Midbrain (tissue), 1 donor: ENCODE results near the gene PREX1.

Source experiments
- DNase-seq: peaks from one replicate; lab custom pipeline; 2025; lab: John Stamatoyannopoulos, UW

The PREX1 gene

DNA sequence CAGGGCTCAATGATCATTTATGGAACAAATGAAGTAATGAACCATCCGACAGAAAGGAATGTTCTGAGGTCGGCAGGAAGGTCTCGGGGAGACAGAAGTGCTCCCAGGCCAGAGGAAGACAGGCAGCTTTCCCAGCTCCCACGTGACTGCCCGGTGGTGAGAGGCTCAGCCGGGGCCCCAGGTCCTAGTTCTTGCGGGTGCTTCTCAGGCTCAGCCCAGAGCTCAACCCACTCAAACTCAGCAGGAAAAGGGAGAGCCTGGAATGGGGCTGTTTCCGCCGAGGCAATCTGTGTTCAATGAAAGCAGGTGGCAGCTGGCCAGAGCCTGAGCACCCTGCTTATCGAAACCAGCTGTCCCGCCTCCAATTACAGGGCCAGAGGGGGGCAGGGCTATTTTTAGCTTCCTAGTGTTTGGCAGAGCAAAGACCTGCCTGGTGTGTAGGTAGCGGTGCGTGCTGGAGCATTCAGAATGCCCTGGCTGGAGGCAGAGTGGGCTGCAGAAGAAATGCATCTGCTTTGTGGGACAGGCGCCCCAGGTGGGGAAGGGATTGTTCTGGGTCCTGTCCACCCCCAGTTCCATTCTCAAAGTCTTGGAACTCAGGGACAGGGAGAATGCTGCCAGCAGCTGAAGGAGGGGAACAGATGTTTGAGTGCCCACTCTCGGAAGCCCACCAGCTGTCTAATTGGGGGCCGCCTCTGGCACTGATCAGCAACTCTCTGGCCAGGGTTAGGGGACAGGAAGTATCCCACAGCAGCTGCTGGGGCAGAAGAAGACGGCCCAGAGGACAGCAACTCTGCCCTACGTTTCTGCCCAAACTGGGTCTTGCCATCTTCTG lies 145.1 kb downstream of the PREX1 start:
- peak; percentile 67 for DNase-seq

DNA sequence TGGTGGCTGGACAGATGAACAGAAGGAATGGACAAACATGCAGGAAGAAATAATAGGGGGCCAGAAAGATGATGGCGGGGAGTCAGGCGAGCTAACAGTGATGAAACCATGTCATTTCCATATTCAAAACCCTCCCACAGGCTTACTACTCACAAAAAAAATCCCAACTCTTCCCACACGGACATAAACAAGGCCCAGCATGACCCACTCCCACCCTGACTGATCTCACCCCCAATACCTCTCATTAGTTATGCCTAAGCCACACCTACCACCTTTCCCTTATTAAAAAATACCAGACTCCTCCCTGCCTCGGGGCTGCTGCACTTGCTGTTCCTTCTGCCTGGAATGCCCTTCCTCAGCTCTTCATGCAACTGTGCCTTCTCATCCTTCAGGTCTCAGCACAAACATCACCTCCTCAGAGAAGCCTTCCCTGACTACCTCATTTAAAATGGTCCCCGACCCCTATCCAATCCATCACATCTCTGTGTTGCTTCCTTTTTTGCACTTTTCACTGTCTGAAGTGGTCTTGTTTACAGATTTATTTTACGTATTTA lies 145.8 kb downstream of the PREX1 start:
- no peak for DNase-seq

DNA sequence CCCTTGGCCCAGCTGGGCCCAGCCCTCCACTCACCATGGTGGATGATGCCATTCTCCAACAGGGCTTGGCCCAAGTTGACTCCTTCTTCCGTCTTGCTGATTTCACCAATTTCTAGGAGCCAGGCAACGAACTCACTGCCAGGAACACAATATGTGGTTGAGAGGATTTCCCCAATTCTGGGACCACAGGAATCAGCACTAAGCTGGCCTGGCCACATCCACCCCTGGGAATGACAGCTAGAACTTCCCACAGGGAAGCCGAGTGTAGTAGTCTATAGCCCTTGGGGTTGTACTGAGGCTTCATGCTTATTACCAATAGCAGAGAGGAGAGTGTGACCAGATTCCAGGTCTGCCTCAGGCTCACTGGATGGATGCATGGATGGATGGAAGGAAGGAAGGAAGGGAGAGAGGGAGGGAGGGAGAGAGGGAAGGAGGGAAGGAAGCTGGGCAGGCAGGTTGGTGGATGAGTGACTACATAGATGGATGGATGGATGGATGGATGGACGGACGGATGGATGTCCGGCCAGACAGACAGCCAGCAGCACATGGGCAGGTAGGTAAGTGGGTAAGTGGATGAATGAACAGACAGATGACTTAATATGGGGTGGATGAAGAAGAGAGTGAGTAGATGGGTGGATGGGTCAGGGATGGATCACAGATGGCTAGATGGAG lies 146.5 kb downstream of the PREX1 start:
- DNase-seq: no peak

DNA sequence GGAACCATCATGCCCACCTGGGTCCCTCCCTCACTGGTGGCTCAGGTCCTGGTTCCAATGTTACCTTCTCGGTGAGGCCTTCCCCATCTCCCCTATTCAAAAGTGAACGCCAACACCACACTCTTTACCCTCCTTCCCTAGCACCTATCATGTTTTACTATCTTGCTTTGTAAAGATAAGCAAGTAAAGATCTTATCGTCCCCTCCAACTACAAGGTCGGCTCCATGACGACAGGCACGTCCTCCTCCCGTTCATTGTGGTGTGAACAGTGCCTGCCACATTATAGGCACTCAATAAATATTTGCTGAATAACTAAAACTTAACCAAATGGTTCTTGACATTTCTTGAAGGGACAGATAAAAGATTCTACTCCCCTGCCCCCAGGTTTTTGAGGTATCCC lies 147.1 kb downstream of the PREX1 start:
- DNase-seq: no peak

DNA sequence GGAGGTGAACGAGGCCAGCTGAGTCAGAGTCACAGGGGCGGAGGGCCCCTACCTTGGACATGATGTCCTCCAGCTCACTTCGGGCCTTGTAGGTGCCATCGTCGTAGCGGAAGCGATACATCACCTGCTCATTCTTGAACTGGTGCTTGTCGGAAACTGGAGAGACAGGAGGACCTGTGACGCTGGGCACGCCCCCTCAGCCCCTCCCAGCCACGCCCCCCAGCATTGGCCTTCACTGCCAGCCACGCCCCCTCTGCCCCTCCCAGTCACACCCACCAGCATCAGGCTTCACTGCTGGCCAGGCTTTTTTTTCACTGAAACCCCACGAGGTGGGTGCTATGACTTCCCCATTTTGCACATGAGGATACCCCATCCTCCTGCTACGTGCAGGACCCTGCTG lies 148.2 kb downstream of the PREX1 start:
- no peak for DNase-seq

DNA sequence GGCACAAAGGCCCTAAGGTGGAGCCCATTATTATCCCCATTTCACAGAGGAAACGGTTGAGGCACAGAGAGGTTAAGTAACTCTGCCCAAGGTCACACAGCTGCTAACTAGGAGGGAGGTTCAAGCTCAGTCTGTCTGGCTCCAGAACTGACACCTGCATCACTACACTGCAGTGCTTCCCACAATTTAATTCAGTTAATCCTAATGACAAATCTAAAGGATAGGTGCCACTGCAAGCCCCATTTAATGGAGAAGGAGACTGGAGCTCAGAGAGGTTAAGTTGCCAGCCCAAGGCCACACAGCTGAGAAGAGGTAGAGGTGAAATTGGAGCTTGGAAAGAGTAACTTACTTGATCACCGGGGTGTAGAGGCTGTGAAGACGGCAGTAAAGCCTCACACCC lies 148.8 kb downstream of the PREX1 start:
- DNase-seq: no peak

DNA sequence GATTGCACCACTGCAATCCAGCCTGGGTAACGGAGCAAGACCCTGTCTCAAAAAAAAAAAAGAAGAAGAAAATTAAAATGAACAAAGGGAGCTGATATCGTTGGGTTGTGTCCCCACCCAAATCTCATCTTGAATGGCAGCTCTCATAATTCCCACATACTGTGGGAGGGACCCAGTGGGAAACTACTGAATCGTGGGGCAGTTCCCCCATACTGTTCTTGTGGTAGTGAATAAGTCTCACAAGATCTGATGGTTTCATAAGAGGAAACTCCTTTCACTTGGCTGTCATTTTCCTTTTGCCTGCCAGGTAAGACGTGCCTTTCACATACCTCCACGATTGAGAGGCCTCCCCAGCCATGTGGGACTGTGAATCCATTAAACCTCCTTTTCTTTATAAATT lies 149.4 kb downstream of the PREX1 start:
- DNase-seq: no peak

DNA sequence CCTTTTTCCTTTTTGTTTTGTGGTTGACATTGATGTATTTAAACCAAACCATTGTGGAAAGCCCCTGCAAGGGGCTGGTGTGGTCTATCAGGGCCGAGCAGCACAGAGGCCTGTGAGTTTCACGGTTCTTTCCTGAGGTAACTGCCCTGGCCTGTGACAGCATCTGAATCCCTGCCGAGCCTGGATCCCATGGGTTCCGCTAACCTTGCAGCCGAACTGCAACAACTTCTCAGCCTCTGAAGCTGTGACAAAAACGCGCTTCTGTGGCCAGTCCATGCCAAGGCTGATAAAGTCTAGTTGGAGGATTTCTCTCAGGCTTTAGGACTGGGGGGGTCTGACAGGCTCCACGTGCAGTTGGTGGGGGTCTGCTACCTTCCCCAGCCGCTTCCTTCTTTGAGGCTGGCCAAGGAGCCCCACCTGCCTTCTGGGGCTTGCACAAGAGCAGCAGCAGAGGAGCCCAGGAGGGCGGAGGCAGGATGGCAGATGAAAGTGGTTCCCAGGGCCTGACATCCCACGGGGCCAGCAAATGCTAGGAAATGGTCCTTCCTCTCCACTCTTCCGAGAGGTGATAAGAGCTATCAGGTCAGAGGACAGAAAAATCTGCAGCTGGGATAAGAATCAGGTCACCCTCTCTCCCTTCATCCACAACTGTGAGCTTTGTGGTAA lies 150.9 kb downstream of the PREX1 start:
- DNase-seq: no peak

DNA sequence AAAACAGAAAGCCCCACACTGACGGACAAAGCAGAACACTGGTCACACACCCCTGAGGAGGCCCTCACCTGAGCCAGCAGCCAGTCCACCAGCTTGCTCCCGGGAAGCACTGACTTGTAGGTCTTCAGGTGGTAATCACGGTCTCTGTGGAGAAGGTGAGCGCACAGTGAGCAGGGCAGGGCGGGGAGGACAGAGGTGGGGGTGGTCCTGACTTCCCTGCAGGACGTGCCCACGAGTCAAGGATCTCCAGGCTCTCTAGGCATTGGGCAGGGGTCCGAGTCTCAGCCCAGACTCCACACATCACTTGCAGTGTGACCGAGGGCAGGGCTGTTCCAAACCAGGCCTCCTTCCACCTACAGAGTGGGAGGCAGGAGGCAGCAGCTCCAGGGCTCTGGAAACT lies 151.7 kb downstream of the PREX1 start:
- no peak for DNase-seq

DNA sequence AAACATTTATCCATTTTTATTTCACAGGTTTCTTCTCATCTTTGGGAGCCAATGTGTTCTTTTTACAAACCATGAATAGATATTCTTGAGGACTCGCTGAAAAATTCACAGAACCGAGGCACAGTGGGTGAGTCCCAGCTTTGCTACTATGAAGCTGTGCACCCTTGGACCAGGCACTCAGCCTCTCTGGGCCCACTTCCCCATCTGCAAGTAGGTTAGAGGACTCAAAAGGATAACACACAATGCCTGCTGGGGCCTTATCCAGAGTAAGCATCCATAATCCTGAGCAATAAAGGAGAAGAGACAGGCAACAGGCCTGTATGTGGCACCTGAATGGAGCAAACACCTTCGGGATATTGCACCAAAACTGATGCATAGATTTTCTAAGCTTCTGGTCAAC lies 153.3 kb downstream of the PREX1 start:
- no peak for DNase-seq

DNA sequence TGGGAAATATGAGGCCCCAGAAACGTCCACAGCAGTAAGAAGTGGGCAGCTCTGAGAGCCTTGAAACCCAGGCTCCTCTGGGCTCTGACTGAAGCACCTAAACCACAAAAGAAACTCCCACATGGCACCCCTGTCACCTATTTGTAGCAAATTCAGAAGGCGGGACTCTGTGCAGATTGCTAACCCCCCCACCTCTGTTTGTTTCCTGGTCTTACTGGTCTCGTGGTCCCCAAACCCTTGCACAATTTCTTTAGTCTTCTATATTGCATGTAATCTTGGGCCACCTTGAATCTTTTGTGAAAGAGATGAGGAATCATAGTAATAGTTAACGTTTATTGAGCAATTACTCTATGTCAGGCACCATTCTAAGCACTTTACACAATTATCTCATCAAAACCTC lies 154.3 kb downstream of the PREX1 start:
- no peak for DNase-seq

DNA sequence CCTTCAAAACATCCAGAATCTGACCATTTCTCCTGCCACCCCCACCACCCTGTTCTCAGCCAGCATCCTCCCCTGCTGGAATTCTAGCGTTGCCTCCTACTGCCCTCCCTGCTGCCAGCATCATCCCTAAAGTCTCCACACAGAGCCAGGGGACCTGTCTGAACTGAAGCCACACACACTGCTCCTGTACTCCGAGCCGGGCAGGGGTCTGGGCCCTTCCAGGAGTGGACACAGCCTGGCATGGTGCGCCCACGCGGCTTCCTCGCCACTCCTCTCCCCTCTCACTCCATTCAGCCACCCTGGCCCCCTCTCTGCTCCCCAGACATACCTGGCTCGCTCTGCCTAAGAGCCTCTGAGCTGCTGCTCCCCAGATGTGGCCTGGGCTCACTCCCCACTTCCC lies 155.5 kb downstream of the PREX1 start:
- DNase-seq: no peak

DNA sequence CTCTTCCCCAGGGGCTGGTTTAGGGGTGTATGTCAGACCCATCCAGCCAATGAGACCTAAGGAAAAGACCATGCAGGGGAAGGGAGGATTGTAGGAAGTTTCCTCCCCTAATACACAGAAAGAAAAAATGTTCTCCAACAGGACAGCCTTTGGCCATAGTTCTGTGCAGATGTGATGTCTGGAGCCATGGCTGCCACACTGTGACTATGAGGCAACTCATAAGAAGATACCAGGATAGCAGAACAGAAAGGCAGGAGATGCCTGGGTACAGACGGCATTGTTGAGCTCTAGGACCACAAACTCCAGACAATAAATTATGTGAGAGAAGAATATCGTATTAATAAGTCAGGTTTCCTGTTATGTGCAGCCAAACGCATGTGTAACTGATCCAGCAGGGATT lies 156.7 kb downstream of the PREX1 start:
- no peak for DNase-seq

DNA sequence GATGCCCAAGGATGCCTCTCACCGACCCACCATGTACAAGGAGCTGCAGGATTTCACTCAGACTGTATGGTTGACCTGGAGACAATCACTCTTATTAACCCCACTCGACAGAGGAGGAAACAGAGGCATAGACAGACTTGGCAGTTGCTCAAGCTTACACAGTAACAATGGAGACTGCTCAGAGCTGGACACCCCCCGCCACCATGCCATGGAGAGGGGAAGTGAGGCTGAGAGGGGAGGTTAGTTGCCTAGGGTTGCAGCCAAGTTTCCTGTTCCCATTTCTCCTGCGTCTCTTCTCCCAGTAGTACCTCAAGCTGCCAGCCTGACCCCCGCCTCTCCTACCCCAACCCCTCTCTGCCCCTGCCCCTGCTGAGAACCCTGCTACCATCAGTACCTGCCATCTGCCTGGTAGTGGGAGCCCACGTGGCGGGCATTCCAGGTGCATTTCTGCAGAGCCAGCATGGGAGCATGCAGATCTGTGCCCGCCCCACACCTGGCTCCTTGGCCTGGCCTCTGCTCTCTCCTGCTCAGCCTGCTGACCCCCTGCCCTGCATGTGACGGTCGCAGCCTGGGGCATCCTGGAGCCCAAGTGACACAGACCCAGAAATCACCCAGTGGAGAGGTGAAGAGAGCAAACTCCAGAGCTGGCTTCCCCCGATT lies 157.7 kb downstream of the PREX1 start:
- DNase-seq: no peak

DNA sequence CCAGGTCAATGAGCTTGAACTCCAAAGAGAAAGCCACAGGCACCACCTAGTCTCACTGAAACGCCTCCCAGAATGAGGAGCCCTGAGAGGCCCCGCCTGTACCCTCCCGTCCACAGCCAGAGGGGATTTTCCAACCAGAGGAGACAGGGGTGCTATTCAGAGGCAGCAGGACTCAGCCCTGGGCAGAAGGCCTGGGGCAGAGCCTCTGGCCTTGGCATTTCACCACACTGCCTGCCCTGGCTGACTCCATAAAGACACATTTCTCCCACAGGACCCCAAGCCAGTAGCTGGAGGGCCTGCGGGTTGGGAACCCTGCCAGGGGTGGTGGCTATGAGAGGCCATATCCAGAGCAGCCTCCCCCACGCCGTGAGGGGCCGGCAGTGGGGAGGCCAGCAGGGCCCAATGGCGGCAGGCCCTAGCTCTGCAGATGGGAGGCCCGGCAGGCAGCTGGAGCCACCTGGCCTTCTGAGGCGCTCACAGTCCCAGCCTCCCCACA lies 159.3 kb downstream of the PREX1 start:
- DNase-seq: peak; percentile 57

DNA sequence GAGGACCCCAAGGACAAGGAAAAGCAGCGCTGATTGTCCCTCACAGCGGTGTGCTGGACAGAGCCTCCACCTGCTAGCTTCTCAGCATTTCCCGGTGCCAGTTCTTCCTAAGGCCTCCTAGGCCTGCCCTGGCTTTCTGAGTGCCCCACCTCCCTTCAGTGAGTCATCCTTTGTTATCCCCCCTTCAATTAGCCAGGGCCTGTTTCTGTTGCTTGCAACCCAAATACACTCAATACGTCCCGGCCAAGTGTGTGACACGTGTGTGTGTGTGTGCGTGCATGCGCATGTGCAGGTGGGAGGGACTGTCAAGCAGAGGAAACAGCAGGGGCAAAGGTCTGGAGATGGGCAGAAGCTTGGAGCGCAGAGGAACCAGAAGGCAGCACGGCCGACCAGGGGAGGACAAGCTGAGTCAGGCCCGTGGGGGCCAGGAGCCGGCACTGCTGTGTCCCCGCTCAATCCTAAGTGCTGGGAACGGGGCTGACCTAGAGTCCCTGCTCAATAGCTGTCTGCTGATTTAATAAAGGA lies 159.8 kb downstream of the PREX1 start:
- no peak for DNase-seq

DNA sequence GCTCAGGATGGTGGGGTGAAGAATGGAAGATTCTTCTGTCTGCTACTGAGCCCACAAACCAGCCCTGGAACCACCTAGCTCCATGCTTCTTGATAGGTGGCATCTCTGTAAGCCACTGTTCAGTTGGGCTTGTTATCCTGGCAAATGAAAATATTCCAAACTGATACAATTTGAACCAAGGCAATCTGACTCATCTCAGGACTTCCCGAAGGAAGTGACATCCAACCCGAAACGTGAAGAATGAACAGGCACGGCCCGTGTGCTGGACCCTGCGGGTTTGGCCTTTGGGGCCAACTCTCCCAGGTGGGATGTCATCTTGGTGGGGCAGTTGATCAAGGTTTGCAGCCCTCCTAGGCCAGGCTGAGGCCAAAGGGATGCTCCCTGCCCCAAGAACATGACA lies 160.3 kb downstream of the PREX1 start:
- DNase-seq: no peak

DNA sequence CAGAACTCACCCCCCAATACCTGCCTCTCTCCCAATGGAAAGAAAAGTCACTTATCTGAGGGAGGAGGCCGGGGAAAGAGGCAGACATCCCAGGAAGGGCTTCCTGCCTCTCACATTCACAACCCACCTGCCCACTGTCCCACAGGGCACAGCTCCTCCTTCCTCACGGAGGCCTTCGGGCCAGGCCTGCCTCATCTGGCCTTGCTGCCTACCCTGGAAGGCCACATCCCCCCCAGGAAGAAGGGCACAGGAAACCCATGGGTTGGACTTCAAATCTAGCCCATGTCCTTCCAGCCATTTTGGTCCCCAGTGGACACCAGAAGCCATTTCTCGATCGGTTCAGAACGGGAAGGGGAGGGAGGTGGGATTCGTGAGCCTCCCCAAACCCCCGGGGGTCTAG lies 162.0 kb downstream of the PREX1 start:
- DNase-seq: no peak

DNA sequence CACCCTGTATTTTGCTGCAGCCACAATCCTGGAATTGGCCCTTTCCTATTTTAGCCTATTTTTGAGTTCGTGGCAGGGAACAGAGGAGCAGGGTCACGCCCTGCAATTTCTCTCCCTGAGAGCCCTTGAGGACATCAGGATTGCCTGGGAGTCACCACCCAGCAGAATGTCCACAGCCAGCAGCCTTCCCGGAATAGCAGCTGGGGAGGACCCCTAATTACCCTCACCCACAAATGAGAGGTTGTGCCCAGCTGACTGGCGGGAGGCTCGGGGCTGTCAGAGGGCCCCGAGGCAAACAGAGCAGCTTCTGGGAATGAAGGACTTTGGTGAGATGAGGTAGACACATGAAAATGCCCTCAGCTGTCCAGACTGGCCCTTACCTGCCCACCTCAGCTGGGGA lies 165.1 kb downstream of the PREX1 start:
- DNase-seq: no peak

DNA sequence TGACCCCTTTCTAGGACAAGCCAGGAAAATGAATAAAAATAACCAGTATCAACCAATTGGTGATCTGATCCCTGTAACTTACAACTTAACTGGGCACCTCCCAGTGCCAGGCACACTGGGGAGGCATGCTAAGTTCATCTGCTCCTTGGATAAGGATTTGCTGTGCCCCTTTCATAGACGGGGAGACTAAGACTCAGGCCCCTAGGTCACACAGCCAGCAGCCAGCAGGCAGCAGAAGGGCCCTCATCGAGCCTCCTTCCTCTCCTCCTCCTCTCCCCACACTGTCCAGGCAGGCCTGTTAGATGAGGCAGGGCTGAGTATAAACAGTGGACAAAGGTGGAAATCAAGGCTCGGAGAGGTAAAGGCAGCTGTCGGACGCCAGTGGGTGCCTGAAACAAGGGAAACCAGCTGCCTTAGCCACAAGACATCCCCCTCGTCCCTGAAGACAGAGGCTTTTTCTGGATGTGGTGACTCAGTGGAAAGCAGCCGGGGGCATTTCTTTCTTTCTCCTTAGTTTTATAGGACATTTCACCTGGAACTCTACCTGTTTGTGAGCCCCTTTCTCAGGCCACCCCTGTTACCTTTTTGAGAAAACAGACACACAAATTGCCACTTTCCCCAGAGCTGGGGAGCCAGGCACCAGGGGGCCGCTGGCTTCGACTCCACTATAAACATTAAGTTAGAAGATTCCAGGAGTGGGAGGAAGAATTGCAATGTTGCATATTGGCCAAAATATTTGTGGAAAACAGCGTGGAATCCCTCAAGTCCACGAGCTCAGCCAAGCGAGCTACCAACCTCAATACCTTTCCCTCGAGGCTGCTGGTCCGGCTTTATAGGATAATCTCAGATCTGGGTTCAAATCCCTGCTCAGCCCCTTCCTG lies 166.0 kb downstream of the PREX1 start:
- DNase-seq: no peak

DNA sequence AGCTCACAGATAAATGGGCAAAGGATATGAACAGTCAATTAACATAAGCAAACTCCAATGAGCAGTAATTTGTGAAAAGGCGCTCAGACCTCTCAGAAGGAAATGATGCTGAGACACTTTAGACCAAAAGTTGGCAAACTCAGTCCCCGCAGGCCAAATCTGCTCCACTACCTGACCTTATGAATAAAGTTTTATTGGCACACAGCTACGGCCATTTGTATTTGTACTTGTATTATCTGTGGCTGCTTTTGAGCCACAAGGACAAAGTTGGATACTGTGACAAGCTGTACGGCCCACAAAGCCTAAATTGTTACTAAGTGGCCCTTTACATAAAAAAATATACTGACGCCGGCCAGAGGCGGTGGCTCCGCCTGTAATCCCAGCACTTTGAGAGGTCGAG lies 167.0 kb downstream of the PREX1 start:
- DNase-seq: no peak
